Endothelial cell of umbilical vein (primary cell): ENCODE data around the gene MAN2B2.
"Not testable (repeated sequence)": the region's sequence is repeated elsewhere in the genome, so short reads cannot be mapped to it uniquely, and the experiment has no call there.

ENCODE experiments used
- EZH2 ChIP-seq: IDR thresholded peaks from 2 replicates; pipeline ENCODE4 v1.6.1; 2012; ENCODE audit warnings: borderline replicate concordance, low read depth, mild to moderate bottlenecking, moderate library complexity, low read length, inconsistent platforms; ENCODE audit not compliant: severe bottlenecking
- FOS ChIP-seq: IDR thresholded peaks from 2 replicates; pipeline ENCODE4 v1.6.1; 2011; ENCODE audit warnings: mild to moderate bottlenecking, low read length, moderate library complexity, borderline replicate concordance; ENCODE audit not compliant: insufficient read depth
- JUN ChIP-seq: IDR thresholded peaks from 2 replicates; pipeline ENCODE4 v1.6.1; 2011; ENCODE audit warnings: borderline replicate concordance, low read depth; ENCODE audit not compliant: insufficient read length, insufficient read depth
- MYC ChIP-seq: IDR thresholded peaks from one replicate; pipeline ENCODE4 v1.6.1; 2011; ENCODE audit warnings: mild to moderate bottlenecking, low read depth, low read length
- POLR2A ChIP-seq: IDR thresholded peaks from 2 replicates; pipeline ENCODE4 v1.6.1; 2012; ENCODE audit warnings: low read depth, mild to moderate bottlenecking, control low read depth, low read length
- POLR2AphosphoS5 ChIP-seq: IDR thresholded peaks from 2 replicates; pipeline ENCODE4 v1.6.1; 2012; ENCODE audit warnings: low read depth, mild to moderate bottlenecking, control low read depth, low read length, moderate library complexity; ENCODE audit not compliant: insufficient read depth
- TF ChIP-seq, protein P1 (sequence below), 2 donors: IDR thresholded peaks; 1 replicate in 1 of 2; 2 replicates in 1 of 2; pipeline ENCODE4 v1.5.1; 2011; ENCODE audit warnings: low read length in 2 of 2, mild to moderate bottlenecking in 2 of 2, moderate library complexity in 2 of 2, control low read depth in 1 of 2, inconsistent platforms in 1 of 2, low read depth in 1 of 2; ENCODE audit not compliant: insufficient read depth in 1 of 2; ENCODE audit errors: extremely low read depth in 1 of 2
- TF ChIP-seq, protein P2 (sequence below): IDR thresholded peaks from 2 replicates; pipeline ENCODE4 v1.6.1; 2011; ENCODE audit not compliant: insufficient read depth, insufficient read length

- TF ChIP-seq, protein P1, sequence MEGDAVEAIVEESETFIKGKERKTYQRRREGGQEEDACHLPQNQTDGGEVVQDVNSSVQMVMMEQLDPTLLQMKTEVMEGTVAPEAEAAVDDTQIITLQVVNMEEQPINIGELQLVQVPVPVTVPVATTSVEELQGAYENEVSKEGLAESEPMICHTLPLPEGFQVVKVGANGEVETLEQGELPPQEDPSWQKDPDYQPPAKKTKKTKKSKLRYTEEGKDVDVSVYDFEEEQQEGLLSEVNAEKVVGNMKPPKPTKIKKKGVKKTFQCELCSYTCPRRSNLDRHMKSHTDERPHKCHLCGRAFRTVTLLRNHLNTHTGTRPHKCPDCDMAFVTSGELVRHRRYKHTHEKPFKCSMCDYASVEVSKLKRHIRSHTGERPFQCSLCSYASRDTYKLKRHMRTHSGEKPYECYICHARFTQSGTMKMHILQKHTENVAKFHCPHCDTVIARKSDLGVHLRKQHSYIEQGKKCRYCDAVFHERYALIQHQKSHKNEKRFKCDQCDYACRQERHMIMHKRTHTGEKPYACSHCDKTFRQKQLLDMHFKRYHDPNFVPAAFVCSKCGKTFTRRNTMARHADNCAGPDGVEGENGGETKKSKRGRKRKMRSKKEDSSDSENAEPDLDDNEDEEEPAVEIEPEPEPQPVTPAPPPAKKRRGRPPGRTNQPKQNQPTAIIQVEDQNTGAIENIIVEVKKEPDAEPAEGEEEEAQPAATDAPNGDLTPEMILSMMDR (IDR thresholded peaks at IDR 0.05; ENCODE audit: extremely low read depth in 1 of 2, insufficient read depth in 1 of 2, low read depth in 1 of 2, low read length in 2 of 2), result not testable (repeated sequence)
- not testable (repeated sequence) for TF ChIP-seq EZH2, POLR2AphosphoS5, MYC, FOS, POLR2A, JUN
- TF ChIP-seq, protein P2, sequence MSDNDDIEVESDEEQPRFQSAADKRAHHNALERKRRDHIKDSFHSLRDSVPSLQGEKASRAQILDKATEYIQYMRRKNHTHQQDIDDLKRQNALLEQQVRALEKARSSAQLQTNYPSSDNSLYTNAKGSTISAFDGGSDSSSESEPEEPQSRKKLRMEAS, result not testable (repeated sequence)
Measured at GRCh38 chr4:6672541-6673190, 97.7 kb downstream of the MAN2B2 start.
